Vagina (tissue), 2 donors: ENCODE results near the gene BST1. TPM values are rescaled to one million over a fixed set of nuclear protein-coding genes. Genes with fewer than 3 reads are reported as not detected.

Source experiments
- DNase-seq, 2 donors: peaks; one replicate each; pipeline ENCODE4 v3.0.0-alpha.2; 2017; ENCODE audit errors: extremely low spot score in 2 of 2
- H3K27ac ChIP-seq: fragments of 200-600 bp; sonication (generic); one replicate; pipeline ENCODE4 v1.5.1; 2019
- H3K27me3 ChIP-seq: fragments of 200-600 bp; sonication (generic); one replicate; pipeline ENCODE4 v1.5.1; 2019
- H3K36me3 ChIP-seq, 2 donors: fragments of 200-600 bp; sonication (generic); one replicate each; pipeline ENCODE4 v1.5.1; 2017 to 2019
- H3K4me1 ChIP-seq: fragments of 200-600 bp; sonication (generic); one replicate; pipeline ENCODE4 v1.5.1; 2019
- H3K4me3 ChIP-seq, 2 donors: fragments of 200-600 bp; sonication (generic); 1 replicate in 1 of 2; 2 replicates in 1 of 2; pipeline ENCODE4 v1.5.1; 2016 to 2019
- H3K9me3 ChIP-seq: fragments of 200-600 bp; sonication (generic); one replicate; pipeline ENCODE4 v1.5.1; 2019
- POLR2A ChIP-seq, 2 donors: fragments of 450-650 bp; IDR thresholded peaks; one replicate each; pipeline ENCODE4 v1.6.1; 2017; ENCODE audit warnings: antibody characterized with exemption in 2 of 2, mild to moderate bottlenecking in 2 of 2, moderate library complexity in 2 of 2
- POLR2AphosphoS5 ChIP-seq, 2 donors: sonication (generic); formaldehyde crosslinking; IDR thresholded peaks; one replicate each; pipeline ENCODE4 v1.9.0; 2017; ENCODE audit warnings: antibody characterized with exemption in 2 of 2, mild to moderate bottlenecking in 2 of 2, low read depth in 1 of 2; ENCODE audit not compliant: insufficient read depth in 1 of 2
- intact Hi-C: fragments of 100-400 bp; cut with DNase I; formaldehyde crosslinking; loops from one replicate; pipeline ENCODE4 v1.15.1; 2023
- total RNA-seq: library from RNA; depleted of rRNA; stranded (reverse); fragments of >200 nt; gene quantifications from one replicate; pipeline ENCODE4 v1.2.3, GENCODE V29; 2016
- TF ChIP-seq, protein P1 (sequence below), 3 experiments: fragments of 450-650 bp in 2 of 3; fragments of 200-600 bp in 1 of 3; sonication (generic) in 1 of 3; IDR thresholded peaks; one replicate each; pipeline ENCODE4 v1.5.1; 2017 to 2019; ENCODE audit warnings: antibody characterized with exemption in 3 of 3, mild to moderate bottlenecking in 2 of 3, moderate library complexity in 2 of 3

The BST1 gene
- total RNA-seq, 1 donor from 2014 or later: 5.2 TPM

DNA sequence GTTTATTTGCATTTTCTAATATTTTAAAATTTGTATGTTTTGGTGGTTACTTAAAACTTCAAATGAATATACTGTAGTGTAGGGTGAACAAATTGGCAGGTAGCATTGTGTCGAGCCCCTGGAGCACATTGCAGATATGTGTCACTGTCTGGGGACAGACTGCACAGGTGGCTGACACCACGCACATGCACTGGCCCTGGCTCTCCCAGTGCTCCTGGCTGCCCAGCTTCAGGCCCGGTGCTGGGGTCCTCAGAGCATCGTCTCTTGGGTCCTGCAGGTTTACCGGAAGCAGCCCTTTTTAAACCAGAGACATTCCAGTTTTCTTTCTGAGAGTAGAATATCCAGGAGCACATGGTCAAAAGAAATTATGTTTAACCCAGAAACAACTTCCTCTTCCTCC, 15.6 kb downstream of the BST1 start:
- H3K36me3 ChIP-seq: no peaks in the 10 kb centered on the region
- intact Hi-C loops: no loop called here
- TF ChIP-seq, protein P1, sequence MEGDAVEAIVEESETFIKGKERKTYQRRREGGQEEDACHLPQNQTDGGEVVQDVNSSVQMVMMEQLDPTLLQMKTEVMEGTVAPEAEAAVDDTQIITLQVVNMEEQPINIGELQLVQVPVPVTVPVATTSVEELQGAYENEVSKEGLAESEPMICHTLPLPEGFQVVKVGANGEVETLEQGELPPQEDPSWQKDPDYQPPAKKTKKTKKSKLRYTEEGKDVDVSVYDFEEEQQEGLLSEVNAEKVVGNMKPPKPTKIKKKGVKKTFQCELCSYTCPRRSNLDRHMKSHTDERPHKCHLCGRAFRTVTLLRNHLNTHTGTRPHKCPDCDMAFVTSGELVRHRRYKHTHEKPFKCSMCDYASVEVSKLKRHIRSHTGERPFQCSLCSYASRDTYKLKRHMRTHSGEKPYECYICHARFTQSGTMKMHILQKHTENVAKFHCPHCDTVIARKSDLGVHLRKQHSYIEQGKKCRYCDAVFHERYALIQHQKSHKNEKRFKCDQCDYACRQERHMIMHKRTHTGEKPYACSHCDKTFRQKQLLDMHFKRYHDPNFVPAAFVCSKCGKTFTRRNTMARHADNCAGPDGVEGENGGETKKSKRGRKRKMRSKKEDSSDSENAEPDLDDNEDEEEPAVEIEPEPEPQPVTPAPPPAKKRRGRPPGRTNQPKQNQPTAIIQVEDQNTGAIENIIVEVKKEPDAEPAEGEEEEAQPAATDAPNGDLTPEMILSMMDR (IDR thresholded peaks at IDR 0.05): no peak
- TF ChIP-seq POLR2A (IDR thresholded peaks at IDR 0.05) (no peak), POLR2AphosphoS5 (IDR thresholded peaks at IDR 0.05; ENCODE audit: insufficient read depth in 1 of 2, low read depth in 1 of 2) (no peak)
- no peak overlapping the region for H3K27ac ChIP-seq
- H3K4me3 ChIP-seq: no peak overlapping the region
- H3K9me3 ChIP-seq: no peaks in the 10 kb centered on the region
- H3K4me1 ChIP-seq: no peaks in the 10 kb centered on the region
- DNase-seq: no peak
- H3K27me3 ChIP-seq: no peaks in the 10 kb centered on the region

DNA sequence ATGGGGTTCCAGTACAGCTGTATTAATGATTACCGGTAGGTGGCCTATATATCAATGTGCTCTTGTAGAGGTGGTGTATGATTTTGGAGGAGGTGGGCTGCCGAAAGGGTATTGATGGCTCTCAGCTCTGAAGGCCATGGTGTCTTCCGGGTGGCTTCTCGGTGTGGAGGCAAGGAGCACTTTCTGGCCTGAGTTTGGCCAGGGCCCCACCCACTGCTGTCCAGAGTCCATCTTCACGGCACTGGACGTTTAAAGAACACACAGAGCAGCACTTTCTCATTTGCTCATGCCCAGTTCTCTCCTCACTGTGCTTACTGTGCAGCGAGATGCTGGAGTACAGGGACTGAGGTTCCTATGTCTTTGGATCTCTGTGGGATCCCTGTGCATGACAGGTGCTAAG, 16.1 kb downstream of the BST1 start:
- DNase-seq: no peak
- H3K27ac ChIP-seq: no peak overlapping the region
- no peak overlapping the region for H3K4me3 ChIP-seq
- intact Hi-C loops: no loop called here
- H3K36me3 ChIP-seq: no peaks in the 10 kb centered on the region
- no peaks in the 10 kb centered on the region for H3K9me3 ChIP-seq
- no peaks in the 10 kb centered on the region for H3K4me1 ChIP-seq
- TF ChIP-seq POLR2A (IDR thresholded peaks at IDR 0.05): no peak
- TF ChIP-seq, protein P1 (IDR thresholded peaks at IDR 0.05): no peak
- no peak for TF ChIP-seq POLR2AphosphoS5 (IDR thresholded peaks at IDR 0.05; ENCODE audit: insufficient read depth in 1 of 2, low read depth in 1 of 2)
- H3K27me3 ChIP-seq: no peaks in the 10 kb centered on the region

DNA sequence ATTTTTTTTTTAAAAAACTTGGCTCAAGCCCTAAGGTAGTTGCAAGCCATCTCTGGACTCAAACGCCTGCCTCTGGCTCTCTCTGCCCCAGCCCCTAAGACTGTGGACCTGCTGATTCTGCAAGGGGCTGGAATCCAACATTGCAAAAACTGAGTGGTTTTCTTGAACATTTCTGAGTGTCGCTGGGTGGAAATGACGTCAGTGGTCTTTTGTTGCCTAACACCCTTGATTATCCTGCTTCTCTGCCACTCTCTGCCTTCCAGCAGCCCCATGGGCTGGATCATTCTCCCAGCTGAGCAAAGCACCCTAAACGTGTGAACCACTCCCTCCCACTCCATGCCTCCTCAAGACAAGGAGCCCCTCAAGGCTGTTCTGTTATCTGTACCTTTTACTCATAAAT, 16.6 kb downstream of the BST1 start:
- no peaks in the 10 kb centered on the region for H3K9me3 ChIP-seq
- H3K4me3 ChIP-seq: no peak overlapping the region
- no peaks in the 10 kb centered on the region for H3K4me1 ChIP-seq
- no peaks in the 10 kb centered on the region for H3K27me3 ChIP-seq
- DNase-seq: no peak
- intact Hi-C loops: no loop called here
- TF ChIP-seq, protein P1 (IDR thresholded peaks at IDR 0.05): no peak
- TF ChIP-seq POLR2AphosphoS5 (IDR thresholded peaks at IDR 0.05; ENCODE audit: insufficient read depth in 1 of 2, low read depth in 1 of 2): no peak
- no peak for TF ChIP-seq POLR2A (IDR thresholded peaks at IDR 0.05)
- no peaks in the 10 kb centered on the region for H3K36me3 ChIP-seq
- H3K27ac ChIP-seq: no peak overlapping the region

DNA sequence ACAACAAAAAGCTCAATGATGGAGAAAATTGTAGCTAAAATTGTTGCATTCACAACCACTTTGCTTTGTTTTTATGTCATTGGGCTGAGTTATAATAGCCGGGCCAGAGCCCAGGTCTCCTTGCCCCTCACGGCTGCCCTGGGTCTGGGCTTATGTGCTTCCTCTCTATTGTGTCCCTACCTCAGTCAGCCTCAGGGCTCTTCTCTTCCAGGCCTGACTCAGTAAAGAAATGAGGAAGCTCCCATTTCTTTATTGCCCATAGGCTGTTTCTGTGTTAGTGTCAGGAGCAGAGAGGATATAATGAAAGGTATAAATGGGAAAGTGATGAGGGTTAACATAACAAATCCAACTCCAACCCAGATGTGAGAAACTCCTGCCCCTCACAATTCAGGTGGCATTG, 18.0 kb downstream of the BST1 start:
- no peaks in the 10 kb centered on the region for H3K27me3 ChIP-seq

DNA sequence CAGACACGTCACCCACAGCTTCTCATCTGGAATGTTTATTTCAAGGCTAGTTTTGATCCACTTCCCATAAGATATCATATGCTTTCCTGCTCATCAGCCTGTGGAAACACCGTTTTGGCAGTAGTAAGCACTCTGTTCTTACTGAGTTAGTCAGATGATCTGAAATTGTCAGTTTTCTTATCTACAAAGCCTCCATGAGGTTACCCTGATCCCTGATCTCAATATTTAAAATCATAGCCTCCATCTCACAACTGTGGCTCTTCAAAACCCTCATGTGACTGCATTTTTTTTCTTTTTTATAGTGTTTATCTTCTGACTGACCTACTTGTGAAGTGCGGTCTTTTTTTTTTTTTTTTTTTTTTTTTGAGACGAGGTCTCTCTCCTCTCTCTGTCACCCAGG, 22.7 kb downstream of the BST1 start:
- Histone ChIP-seq H3K4me3 (no peak overlapping the region), H3K27ac (peak overlapping the region; percentile 27), H3K27me3 (no peaks in the 10 kb centered on the region), H3K4me1 (peaks cover 3% of the 10 kb centered on the region), H3K36me3 (no peaks in the 10 kb centered on the region), H3K9me3 (no peaks in the 10 kb centered on the region)
- no peak for TF ChIP-seq POLR2AphosphoS5 (IDR thresholded peaks at IDR 0.05; ENCODE audit: insufficient read depth in 1 of 2, low read depth in 1 of 2)
- TF ChIP-seq, protein P1 (IDR thresholded peaks at IDR 0.05): no peak
- intact Hi-C loops: no loop called here
- DNase-seq: no peak

More for the DNA sequence above, 18.0 kb downstream of the BST1 start:
- Histone ChIP-seq H3K4me1 (peaks cover 3% of the 10 kb centered on the region), H3K9me3 (no peaks in the 10 kb centered on the region), H3K4me3 (no peak overlapping the region), H3K36me3 (no peaks in the 10 kb centered on the region), H3K27ac (no peak overlapping the region)
- intact Hi-C loops: no loop called here
- no peak for DNase-seq
- no peak for TF ChIP-seq POLR2A (IDR thresholded peaks at IDR 0.05)
- TF ChIP-seq, protein P1 (IDR thresholded peaks at IDR 0.05): no peak
- no peak for TF ChIP-seq POLR2AphosphoS5 (IDR thresholded peaks at IDR 0.05; ENCODE audit: insufficient read depth in 1 of 2, low read depth in 1 of 2)
